ENCODE data around the gene M1AP. TPM values are rescaled to one million over a fixed set of nuclear protein-coding genes. Genes with fewer than 3 reads are reported as not detected.

M1AP gene
- total and polyA plus RNA-seq, 4 donors = 0.77 to 1.2 (median 0.88) TPM

DNA sequence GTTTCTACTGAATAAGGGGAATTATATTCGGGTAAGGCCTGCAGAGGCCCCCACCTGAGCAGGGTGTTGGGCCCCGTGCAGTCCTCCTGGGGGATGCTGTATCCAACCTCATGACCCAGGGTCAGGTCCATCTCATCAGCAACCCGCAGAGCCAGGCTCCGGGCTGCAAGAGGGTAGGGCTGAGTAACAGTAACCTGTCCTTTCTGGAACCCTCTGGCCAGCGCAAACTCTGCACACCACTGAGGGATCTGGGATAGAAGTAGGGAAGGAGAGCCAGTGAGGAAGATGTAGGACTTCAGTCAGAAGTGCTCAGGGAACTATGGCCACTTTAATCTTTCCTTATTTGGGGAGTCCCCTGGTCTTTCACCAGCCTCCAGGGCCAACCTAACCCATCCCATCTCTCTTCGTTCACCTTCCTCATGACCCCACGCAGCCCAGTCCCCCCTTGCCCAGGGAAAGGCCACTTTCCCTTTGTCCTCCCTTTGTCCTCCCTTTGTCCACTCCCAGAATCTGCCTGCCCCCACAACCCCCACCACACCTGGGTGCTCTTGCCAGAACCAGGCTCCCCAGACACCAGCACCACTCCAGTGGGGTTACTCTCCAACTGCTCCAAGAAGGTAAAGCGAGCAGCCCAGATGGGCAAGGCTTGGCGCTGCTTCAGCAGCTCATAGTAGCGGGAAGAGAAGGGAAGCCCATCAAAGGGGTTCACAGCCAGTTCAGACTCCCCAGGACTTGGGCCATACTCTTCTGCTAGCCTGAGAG lies 123.0 kb downstream of the M1AP start:
- TF ChIP-seq, protein P1, sequence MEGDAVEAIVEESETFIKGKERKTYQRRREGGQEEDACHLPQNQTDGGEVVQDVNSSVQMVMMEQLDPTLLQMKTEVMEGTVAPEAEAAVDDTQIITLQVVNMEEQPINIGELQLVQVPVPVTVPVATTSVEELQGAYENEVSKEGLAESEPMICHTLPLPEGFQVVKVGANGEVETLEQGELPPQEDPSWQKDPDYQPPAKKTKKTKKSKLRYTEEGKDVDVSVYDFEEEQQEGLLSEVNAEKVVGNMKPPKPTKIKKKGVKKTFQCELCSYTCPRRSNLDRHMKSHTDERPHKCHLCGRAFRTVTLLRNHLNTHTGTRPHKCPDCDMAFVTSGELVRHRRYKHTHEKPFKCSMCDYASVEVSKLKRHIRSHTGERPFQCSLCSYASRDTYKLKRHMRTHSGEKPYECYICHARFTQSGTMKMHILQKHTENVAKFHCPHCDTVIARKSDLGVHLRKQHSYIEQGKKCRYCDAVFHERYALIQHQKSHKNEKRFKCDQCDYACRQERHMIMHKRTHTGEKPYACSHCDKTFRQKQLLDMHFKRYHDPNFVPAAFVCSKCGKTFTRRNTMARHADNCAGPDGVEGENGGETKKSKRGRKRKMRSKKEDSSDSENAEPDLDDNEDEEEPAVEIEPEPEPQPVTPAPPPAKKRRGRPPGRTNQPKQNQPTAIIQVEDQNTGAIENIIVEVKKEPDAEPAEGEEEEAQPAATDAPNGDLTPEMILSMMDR (IDR thresholded peaks at IDR 0.05; ENCODE audit: control extremely low read depth, extremely low read depth) = no peak
- Histone ChIP-seq H3K9ac (ENCODE audit: insufficient read depth in 1 of 2, low read length in 2 of 2) (no peak overlapping the region), H3K4me1 (ENCODE audit: control insufficient read depth in 5 of 5, insufficient read depth in 5 of 5, low read length in 5 of 5) (peaks cover 6 to 11% (median 7%) of the 10 kb centered on the region in 5 donors), H3K36me3 (ENCODE audit: control insufficient read depth in 4 of 4, insufficient read depth in 4 of 4, low read length in 4 of 4) (peaks cover 9 to 23% (median 21%) of the 10 kb centered on the region in 4 donors), H3K9me3 (ENCODE audit: control insufficient read depth in 4 of 4, insufficient read depth in 3 of 4, low read length in 3 of 4) (no peaks in the 10 kb centered on the region), H3K27me3 (ENCODE audit: control insufficient read depth in 3 of 3, insufficient read depth in 3 of 3, low read length in 2 of 3) (peaks cover 0 to 11% (median 3%) of the 10 kb centered on the region in 3 donors), H3K27ac (ENCODE audit: low read depth in 1 of 2, low read length in 1 of 2) (no peak overlapping the region), H3K4me3 (no peak overlapping the region)
- 94 to 97% methylated on average over 10 of the region's 10 CpGs for WGBS, 2 donors
- DNase-seq (no peak), ATAC-seq (ENCODE audit: insufficient read depth, low FRiP score) (no peak)

DNA sequence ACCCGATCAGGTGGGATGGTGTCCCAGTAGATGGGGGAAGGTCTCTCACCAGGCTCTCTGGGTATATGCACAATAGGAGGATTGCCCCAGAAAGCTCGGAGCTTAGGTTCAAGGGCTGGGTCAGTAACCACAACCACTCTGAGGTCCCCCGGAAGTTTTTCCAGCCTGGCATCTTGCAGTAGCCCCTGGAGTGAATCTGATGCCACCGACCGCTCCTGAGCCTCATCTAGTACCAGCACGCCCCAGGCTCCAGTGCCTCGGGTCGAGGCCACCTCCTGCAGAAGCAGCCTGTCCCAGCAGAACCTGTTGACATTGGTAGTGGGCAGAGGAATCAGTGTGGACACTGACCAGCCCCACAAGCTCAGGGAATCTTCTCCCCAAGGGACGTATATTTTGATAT lies 124.1 kb downstream of the M1AP start:
- H3K4me3 ChIP-seq = no peak overlapping the region
- WGBS, 2 donors = 86 to 96% methylated on average over 9 of the region's 9 CpGs
- no peak for DNase-seq

DNA sequence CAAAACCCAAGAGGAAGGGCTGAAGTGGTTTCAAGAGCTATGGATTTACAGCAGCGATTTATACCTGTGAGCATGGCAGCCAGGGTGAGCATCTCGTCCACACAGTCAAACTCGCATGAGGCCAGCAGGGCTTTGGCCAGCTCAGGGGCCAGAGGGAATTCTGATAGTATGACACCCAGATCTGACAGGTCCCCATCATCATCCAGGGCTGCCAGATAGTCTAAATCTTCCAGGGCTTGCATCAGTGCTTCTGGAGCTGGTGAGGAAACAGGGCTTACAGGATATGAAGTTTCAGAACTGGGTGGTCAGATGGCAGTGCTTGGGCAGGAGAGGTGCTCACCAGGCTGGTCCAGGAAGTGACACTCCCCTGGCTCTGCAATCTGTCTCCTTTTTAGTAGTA lies 125.6 kb downstream of the M1AP start:
- Histone ChIP-seq H3K27me3 (ENCODE audit: control insufficient read depth in 3 of 3, insufficient read depth in 3 of 3, low read length in 2 of 3) (peaks cover 3 to 36% (median 29%) of the 10 kb centered on the region in 3 donors), H3K9ac (ENCODE audit: insufficient read depth in 1 of 2, low read length in 2 of 2) (no peak overlapping the region), H3K36me3 (ENCODE audit: control insufficient read depth in 4 of 4, insufficient read depth in 4 of 4, low read length in 4 of 4) (peaks cover 9 to 20% (median 13%) of the 10 kb centered on the region in 4 donors), H3K4me1 (ENCODE audit: control insufficient read depth in 5 of 5, insufficient read depth in 5 of 5, low read length in 5 of 5) (no peaks in the 10 kb centered on the region), H3K27ac (ENCODE audit: low read depth in 1 of 2, low read length in 1 of 2) (no peak overlapping the region), H3K4me3 (no peak overlapping the region), H3K9me3 (ENCODE audit: control insufficient read depth in 4 of 4, insufficient read depth in 3 of 4, low read length in 3 of 4) (no peaks in the 10 kb centered on the region)
- ATAC-seq (ENCODE audit: insufficient read depth, low FRiP score) = no peak
- 66 to 91% methylated on average over 3 of the region's 3 CpGs for WGBS, 2 donors
- no peak for DNase-seq
- TF ChIP-seq, protein P1 (IDR thresholded peaks at IDR 0.05; ENCODE audit: control extremely low read depth, extremely low read depth) = no peak

More for the DNA sequence above, 124.1 kb downstream of the M1AP start:
- ATAC-seq (ENCODE audit: insufficient read depth, low FRiP score) = no peak
- Histone ChIP-seq H3K4me1 (ENCODE audit: control insufficient read depth in 5 of 5, insufficient read depth in 5 of 5, low read length in 5 of 5) (peaks cover 6 to 11% (median 7%) of the 10 kb centered on the region in 5 donors), H3K27ac (ENCODE audit: low read depth in 1 of 2, low read length in 1 of 2) (no peak overlapping the region), H3K9ac (ENCODE audit: insufficient read depth in 1 of 2, low read length in 2 of 2) (no peak overlapping the region), H3K9me3 (ENCODE audit: control insufficient read depth in 4 of 4, insufficient read depth in 3 of 4, low read length in 3 of 4) (no peaks in the 10 kb centered on the region), H3K36me3 (ENCODE audit: control insufficient read depth in 4 of 4, insufficient read depth in 4 of 4, low read length in 4 of 4) (peaks cover 9 to 23% (median 21%) of the 10 kb centered on the region in 4 donors), H3K27me3 (ENCODE audit: control insufficient read depth in 3 of 3, insufficient read depth in 3 of 3, low read length in 2 of 3) (peaks cover 0 to 21% (median 14%) of the 10 kb centered on the region in 3 donors)
- TF ChIP-seq, protein P1 (IDR thresholded peaks at IDR 0.05; ENCODE audit: control extremely low read depth, extremely low read depth) = no peak

All from lung (tissue), 12 donors.